ENCODE results near the gene SNX13.
"Not testable (repeated sequence)": the region's sequence is repeated elsewhere in the genome, so short reads cannot be mapped to it uniquely, and the experiment has no call there.

Gene SNX13

DNA sequence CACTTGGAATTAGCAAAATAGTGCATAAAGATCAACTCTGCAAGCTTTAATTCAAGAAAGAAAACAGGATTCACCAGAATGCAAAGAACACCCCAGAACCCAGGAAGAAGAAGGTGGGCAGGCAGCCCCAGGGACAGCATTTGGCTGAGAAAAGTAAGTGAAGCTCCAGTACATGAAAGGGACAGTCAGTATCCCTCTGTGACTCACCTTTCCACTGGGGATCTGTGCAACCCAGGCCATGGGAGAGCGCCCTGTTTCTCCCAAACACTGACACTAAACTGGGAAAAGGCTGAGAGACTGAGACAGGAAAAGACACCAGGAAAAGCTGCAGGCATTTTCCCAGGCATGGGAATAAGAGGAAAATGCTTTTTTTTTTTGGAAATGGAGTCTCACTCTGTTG is 28.2 kb downstream of the SNX13 start:
- DNase-seq (ENCODE audit: low read depth) = no peak

GRCh38 chr7:17910377-17910776 is 29.9 kb downstream of the SNX13 start:
- DNase-seq (ENCODE audit: low read depth) = no peak

- not testable (repeated sequence) for DNase-seq (ENCODE audit: low read depth)
Measured at GRCh38 chr7:17909310-17909709, 31.0 kb downstream of the SNX13 start.

DNA sequence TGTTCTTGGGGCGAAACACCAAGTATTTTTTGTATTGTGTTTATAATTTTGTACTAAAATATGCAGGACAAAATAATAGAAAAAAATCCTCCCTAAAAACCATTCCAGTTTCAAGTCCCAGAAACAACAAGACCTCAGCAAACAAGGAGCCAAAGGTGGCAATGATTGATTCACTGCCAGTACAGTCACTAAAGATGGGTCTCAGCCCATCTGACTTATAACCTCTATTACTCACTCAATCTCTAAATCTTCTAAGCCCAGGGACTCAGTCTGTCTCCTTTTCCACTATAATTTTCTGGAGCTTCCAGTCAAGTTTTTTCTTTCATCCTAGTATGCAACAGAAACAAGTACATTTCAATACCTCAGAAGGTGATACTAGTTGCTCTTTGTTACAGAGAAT is 33.3 kb downstream of the SNX13 start:
- DNase-seq (ENCODE audit: low read depth) = no peak

DNA sequence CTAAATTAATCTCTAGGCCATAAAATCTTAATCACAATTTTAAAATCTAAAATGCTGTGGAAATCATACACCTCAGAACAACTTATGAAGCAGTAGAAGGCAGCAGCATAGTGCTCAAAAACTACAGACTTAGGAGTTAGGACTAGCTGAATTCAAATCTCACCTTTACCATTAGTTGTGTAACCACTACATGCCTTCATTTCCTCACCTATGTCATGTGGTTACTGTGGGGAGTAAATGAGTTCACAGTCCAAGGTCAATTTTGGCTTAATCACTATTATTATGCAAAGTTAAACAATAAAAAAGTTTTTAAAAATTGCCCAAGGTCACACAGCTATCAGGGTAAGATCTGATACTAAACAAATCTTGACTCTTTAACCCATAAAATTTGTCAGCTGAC is 37.0 kb downstream of the SNX13 start:
- no peak for DNase-seq (ENCODE audit: low read depth)

DNA sequence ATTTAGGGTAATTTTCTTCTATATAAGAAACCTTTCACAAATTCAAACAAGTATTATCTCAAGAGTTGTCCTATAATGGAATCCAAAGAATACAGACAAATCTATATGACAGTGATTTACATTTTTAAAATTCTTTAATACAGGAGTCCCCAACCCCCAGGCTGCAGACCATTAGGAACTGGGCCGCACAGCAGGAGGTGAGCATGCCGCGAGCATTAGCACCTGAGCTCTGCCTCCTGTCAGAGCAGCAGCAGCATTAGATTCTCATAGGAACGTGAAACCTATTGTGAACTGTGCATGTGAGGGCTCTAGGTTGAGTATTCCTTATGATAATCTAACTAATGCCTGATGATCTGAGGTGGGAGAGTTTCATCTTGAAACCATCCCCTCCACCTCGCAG is 37.7 kb downstream of the SNX13 start:
- DNase-seq (ENCODE audit: low read depth) = no peak

GRCh38 chr7:17900464-17900863 is 39.8 kb downstream of the SNX13 start:
- no peak for DNase-seq (ENCODE audit: low read depth)

DNA sequence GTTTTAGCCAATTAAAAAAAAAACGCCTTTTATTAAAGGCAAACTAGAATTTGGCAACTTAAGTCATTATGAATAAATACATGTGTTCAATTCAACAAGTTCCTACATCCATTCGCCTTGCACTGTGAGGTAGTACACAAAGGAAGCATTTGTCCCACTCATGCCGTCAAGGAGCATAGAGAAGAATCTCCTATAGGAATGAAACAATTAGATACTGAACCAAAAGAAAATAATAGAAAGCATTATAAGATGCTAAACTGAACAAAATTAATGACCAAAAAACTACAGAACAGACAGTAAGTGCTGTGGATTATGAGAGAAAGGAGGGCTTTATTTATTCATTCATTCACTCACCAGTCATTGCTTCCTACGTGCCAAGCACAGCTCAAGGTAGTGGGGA is 42.2 kb downstream of the SNX13 start:
- DNase-seq (ENCODE audit: low read depth) = no peak

DNA sequence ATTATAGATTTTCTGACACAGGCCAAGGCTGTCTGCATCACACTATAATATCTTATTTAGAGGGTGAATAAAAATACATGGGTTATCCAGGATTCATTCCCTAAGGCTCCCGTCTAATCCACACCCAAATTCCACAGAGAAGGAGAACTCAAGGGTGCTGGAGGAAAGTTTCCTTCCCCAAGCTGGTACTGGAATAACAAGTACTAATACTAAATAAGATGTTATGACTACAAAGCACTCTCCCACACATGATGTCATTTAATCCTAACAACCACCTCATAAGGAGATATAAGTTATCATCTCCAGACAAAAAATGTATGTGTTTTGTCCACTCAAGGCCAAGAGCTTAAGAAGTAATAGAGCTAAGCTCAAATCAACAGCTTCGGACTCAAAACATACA is 53.0 kb downstream of the SNX13 start:
- no peak for DNase-seq (ENCODE audit: low read depth)

DNA sequence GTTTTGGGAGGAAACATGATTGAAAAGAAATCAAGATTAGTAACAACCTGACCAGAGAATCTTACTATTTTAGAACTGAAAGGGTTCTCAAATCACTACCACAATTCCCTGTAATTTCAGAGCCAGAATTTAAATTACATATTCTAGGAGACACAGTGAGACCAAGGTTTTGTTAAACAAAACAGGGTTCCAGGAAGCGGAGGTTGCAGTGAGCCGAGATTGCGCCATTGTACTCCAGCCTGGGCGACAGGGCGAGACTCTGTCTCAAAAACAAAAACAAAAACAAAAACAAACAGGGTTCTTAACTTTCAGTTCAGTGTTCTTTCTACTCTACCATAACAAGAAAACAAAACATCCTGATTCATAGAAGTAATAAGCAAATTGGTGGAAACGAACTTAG is 57.6 kb downstream of the SNX13 start:
- DNase-seq (ENCODE audit: low read depth) = no peak

DNA sequence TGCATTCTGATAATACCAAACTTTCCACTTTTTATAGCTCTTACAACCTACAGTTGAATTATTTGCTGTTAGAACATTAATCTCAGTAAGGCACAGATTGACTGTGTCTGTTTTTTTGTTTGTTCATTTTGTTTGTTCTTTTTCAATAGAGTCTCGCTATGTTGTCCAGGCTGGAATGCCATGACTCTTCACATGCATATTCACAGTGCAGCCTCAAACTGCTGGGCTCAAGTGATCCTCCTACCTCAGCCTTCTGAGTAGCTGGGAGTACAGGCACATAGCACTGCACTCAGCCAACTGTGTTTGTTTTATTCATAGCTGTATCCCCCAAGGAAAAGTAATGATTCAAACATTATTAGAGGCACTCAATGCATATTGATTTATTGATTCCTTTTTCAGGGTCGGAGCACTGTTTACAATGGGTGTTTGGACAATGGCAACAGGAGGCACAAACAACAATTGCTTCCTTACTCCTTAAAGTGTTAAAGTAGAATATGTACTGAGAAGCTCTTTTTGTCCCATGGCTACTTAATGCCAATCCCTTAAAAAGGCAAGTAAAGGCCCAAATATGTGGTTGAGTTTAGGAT is 61.1 kb downstream of the SNX13 start:
- DNase-seq (ENCODE audit: low read depth) = no peak

- DNase-seq (ENCODE audit: low read depth) = no peak
Measured at GRCh38 chr7:17878627-17879026, 61.7 kb downstream of the SNX13 start.

DNA sequence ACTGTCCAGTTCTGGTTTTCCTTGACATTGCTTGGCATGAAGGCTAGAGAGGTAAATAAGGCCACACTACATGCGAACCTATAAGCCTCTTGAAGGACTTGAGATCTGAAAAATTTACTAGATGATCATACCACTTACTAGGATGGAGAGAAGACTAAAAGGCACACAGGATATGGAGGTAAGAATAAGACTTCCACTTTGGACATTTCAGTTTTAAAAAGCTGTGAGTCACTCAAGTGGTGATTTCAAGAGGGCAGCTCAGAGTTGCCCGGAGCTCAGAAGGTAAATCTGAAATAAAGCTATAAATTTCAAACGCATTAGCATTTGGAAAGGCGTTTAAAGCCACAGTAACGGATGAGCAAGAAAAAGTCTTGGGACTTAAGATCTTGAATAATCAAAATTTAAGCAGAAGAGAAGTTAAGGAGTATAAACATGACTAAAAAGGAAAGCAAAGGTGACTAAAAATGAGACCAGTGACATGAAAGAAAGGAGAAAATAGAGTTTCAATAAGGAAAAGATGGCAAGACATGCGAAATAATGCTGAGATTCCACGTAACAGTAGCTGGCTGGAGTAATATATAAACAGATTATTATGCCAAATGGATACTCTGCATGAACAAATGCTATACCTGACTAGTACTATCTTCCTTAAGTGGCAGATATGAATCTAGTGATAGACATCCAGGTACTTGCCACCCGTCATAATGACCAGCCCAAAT is 68.3 kb downstream of the SNX13 start:
- DNase-seq (ENCODE audit: low read depth) = no peak

- DNase-seq (ENCODE audit: low read depth) = no peak
Measured at GRCh38 chr7:17870406-17870805, 69.9 kb downstream of the SNX13 start.

DNA sequence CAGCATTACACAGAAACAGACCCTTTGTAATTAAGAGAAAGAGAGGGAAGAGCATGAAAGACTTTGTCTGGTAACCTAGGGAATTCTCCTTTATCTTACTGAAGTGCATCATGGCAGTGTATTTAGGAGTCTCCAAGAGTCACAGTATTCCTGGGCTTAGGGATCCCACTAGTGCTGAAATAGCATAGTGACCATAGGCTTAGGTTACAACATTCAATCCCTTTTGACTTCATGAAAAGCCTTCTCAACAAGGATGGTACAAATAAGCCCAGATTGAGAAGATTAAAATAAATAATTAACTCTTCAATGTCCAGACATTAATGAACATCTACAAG is 76.5 kb downstream of the SNX13 start:
- DNase-seq (ENCODE audit: low read depth) = no peak

DNA sequence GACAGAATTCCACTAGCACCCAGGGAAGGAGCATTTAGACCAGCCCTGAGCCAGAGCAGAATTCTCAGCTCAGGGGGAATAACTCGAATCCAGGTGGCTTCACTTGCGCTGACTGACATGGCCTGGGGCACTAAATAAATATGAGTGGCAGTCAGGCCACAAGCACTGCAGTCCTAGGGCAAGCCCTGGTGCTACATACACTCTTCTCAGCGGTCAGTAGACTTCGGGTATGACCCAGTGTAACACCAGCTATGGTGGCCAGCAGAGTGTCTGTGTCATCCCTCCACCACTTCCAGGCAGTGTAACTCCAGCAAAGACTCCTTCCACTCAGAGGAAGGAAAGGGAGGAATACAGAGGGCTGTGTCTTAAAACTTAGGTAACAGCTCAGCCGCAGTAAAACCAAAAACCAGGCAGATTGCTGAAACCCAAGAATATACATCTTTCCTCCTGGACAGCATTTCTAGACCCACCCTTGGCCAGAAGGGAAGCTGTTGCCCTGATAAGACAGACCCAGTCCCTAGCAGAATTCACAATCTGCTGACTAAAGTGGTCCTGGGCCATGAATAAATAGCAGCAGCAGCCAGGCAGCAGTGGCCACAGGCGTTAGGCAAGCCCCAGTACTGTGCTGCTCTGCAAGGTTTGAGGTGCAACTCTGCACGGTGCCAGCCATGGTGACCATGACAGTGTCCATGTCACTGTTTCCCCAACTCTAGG is 77.0 kb downstream of the SNX13 start:
- no peak for DNase-seq (ENCODE audit: low read depth)

DNA sequence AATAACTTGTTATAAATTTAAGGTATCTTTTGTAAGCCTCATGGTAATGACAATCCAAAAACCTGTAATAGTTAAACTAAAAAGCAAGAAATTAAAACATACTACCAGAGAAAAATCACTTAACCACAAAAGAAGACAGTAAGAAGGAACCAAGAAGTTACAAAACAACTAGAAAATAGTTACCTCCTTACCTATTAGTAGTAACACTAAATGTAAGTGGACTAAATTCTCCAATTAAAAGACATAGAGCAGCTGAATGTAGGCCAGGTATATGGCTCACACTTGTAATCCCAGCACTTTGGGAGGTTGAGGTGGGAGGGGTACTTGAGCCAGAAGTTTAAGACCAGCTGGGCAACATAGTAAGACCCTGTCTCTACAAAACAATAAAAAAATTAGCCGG is 84.0 kb downstream of the SNX13 start:
- no peak for DNase-seq (ENCODE audit: low read depth)

DNA sequence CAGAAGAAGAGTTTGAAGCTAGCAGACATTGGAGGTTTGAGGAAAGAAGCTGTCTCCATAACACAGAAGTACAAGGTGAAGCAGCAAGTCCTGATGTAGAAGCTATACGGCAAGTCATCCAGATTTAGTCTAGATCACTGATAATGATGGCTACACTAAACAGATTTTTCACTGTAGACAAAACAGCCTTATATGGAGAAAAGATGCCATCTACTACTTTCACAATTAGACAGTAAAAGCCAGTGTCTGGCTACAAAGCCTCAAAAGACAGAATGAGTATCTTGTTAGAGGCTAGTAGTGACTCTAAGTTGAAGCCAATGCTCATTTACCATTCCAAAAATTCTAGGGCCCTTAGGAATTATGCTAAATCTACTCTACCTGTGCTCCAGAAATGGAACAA is 85.1 kb downstream of the SNX13 start:
- no peak for DNase-seq (ENCODE audit: low read depth)

GRCh38 chr7:17854261-17855047 is 85.8 kb downstream of the SNX13 start:
- DNase-seq (ENCODE audit: low read depth) = no peak

DNA sequence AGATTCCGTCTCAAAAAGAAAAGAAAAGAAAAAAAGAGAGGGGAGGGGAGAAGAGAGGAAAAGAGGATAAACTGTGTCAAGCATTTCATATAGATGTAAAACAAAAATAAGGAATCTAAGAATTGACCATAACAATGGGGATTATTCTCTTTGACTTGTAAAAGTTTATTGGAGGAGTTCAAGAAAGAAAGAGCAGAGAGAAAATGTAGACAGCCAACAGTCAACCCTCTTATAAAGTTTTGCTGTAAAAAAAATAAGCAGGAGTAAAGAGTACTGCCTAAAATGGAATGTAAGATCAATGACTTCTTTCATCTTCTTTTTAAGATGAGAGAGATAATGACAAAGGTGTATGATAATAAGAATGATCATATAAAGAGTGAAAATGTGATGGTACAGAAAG is 87.9 kb downstream of the SNX13 start:
- no peak for DNase-seq (ENCODE audit: low read depth)

DNA sequence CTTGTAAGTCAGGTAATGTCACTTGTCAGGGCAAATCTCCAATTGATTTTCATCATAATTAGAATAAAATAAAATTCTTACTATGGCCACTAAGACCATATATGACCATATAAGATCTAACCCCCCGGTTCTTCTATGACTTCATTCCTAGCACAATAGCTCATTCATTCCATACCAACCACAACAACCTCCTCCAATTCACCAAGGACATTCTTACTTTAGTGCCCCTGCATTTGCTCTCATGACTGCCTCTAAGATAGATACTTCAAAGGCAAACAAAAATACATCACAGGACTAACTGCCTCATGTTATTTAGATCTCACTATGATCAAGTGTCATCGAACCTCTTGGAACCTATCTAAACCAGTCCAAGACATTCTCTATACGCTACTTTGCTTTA is 90.8 kb downstream of the SNX13 start:
- no peak for DNase-seq (ENCODE audit: low read depth)

DNA sequence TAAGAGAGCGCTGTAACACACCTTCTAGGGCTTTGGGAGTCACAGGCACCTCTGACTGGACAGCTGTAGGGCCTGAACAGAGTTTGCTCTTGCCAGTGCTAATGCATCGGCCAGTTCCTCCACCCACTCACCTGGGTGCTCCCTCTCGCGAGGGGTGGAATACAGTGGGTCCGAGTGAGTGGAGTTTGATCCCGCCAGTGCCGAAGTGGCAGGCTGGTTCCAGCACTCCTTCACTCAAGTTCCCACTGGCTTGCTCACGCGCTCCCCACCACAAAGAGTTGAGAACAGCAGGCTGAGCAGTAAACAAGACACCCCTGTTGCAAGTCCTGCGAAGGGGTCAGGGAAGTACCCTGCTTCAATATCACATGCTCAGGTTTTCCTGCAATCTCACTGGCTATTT is 91.8 kb downstream of the SNX13 start:
- DNase-seq (ENCODE audit: low read depth) = no peak

GRCh38 chr7:17846935-17847334 is 93.4 kb downstream of the SNX13 start:
- DNase-seq (ENCODE audit: low read depth) = no peak

Data from fibroblast of gingiva (primary cell).